Kidney (tissue), 14 donors: Measurements from ENCODE around the gene CLDN8. TPM values are rescaled to one million over a fixed set of nuclear protein-coding genes. Genes with fewer than 3 reads are reported as not detected.

ENCODE experiments used
- DNase-seq, 5 donors: peaks; one replicate each; pipeline ENCODE4 v3.0.0-alpha.2; 2013 to 2020
- FAIRE-seq: peaks from 2 replicates; lab custom pipeline; 2012; peaks lifted over from hg19 to GRCh38; lab: Jason Lieb, UNC
- H3K27ac ChIP-seq, 2 donors: one replicate each; pipeline ENCODE4 v1.7.0; 2013; ENCODE audit warnings: low read depth in 2 of 2, low read length in 2 of 2, inconsistent platforms in 1 of 2
- H3K27me3 ChIP-seq: one replicate; pipeline ENCODE4 v1.7.1; 2013; ENCODE audit warnings: low read length, inconsistent platforms; ENCODE audit not compliant: control insufficient read depth, insufficient read depth
- H3K36me3 ChIP-seq, 3 donors: one replicate each; pipeline versions ENCODE4 v1.7.0 to v1.7.1; 2013; ENCODE audit warnings: low read length in 3 of 3, control low read depth in 1 of 3, inconsistent platforms in 1 of 3; ENCODE audit not compliant: insufficient read depth in 3 of 3, control insufficient read depth in 2 of 3
- H3K4me1 ChIP-seq, 3 donors: one replicate each; pipeline versions ENCODE4 v1.7.0 to v1.7.1; 2013; ENCODE audit warnings: low read length in 3 of 3, inconsistent platforms in 1 of 3, low read depth in 1 of 3; ENCODE audit not compliant: control insufficient read depth in 2 of 3, insufficient read depth in 2 of 3
- H3K4me3 ChIP-seq, 3 donors: one replicate each; pipeline versions ENCODE4 v1.7.0 to v1.8.1; 2013; ENCODE audit warnings: low read length in 3 of 3, control low read depth in 1 of 3, inconsistent platforms in 1 of 3
- H3K9ac ChIP-seq, 3 donors: one replicate each; pipeline versions ENCODE4 v1.7.0 to v1.7.1; 2013; ENCODE audit warnings: low read length in 3 of 3, control low read depth in 1 of 3, inconsistent platforms in 1 of 3
- H3K9me3 ChIP-seq, 3 donors: one replicate each; pipeline versions ENCODE4 v1.7.0 to v1.7.1; 2013; ENCODE audit warnings: low read length in 3 of 3, control low read depth in 1 of 3, inconsistent platforms in 1 of 3; ENCODE audit not compliant: control insufficient read depth in 2 of 3, insufficient read depth in 1 of 3
- intact Hi-C: fragments of 100-400 bp; cut with DNase I; formaldehyde crosslinking; loops from one replicate; pipeline ENCODE4 v1.11.1; 2022
- polyA plus RNA-seq: library from polyadenylated mRNA; stranded (reverse); fragments of 350-450 nt; fragmentation: Illumina TruSeq; extraction: RNeasy Lipid Tissue Mini Kit (QIAGEN cat#74804); gene quantifications from one replicate; pipeline ENCODE4 v1.2.3, GENCODE V29; 2014; ENCODE audit warnings: low read depth, low replicate concordance; ENCODE audit not compliant: insufficient read depth
- total RNA-seq: library from RNA; stranded (reverse); fragmentation: NEBNext Ultra II Directional; extraction: Animal tissue kit (Norgen Biotek cat#: 25700); gene quantifications from one replicate; pipeline ENCODE4 v1.2.1, GENCODE V29; 2021
- TF ChIP-seq, protein P1 (sequence below): IDR thresholded peaks from 3 replicates; pipeline ENCODE4 v1.5.1; 2012; ENCODE audit warnings: mild to moderate bottlenecking, moderate library complexity, borderline replicate concordance; ENCODE audit not compliant: insufficient read depth; ENCODE audit errors: extremely low read depth
- donor health status: control.
- donor health status: control.
- donor health status: control.
- donor health status: control.
- donor health status: control.
- donor health status: DM: yes; HTN: yes; CAD: no.
- donor health status: Normal renal cell carcinoma (clear cell type).

Gene CLDN8
- total and polyA plus RNA-seq, 2 donors from 2014 or later: 7.1 to 86.8 TPM

DNA sequence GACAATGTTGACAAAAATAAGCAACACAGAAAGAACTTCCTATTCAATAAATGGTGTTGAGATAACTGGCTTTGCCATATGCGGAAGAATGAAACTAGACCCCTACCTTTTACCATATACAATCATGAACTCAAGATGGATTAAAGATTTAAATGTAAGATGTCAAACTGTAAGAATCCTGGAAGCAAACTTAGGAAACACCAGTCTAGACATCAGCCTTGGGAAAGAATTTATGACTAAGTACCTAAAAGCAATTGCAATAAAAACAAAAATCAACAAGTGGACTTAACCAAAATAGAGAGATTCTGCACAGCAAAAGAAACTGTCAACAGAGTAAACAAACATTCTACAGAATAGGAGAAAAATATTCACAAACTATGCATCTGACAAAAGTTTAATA is 16.1 kb upstream of the CLDN8 start:
- no peak for FAIRE-seq
- Histone ChIP-seq H3K9me3 (no peaks in the 10 kb centered on the region), H3K9ac (no peak overlapping the region), H3K27ac (no peak overlapping the region), H3K27me3 (no peaks in the 10 kb centered on the region), H3K36me3 (no peaks in the 10 kb centered on the region), H3K4me3 (no peak overlapping the region), H3K4me1 (no peaks in the 10 kb centered on the region)
- TF ChIP-seq, protein P1, sequence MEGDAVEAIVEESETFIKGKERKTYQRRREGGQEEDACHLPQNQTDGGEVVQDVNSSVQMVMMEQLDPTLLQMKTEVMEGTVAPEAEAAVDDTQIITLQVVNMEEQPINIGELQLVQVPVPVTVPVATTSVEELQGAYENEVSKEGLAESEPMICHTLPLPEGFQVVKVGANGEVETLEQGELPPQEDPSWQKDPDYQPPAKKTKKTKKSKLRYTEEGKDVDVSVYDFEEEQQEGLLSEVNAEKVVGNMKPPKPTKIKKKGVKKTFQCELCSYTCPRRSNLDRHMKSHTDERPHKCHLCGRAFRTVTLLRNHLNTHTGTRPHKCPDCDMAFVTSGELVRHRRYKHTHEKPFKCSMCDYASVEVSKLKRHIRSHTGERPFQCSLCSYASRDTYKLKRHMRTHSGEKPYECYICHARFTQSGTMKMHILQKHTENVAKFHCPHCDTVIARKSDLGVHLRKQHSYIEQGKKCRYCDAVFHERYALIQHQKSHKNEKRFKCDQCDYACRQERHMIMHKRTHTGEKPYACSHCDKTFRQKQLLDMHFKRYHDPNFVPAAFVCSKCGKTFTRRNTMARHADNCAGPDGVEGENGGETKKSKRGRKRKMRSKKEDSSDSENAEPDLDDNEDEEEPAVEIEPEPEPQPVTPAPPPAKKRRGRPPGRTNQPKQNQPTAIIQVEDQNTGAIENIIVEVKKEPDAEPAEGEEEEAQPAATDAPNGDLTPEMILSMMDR: no peak
- intact Hi-C loops: no loop called here
- DNase-seq: no peak

DNA sequence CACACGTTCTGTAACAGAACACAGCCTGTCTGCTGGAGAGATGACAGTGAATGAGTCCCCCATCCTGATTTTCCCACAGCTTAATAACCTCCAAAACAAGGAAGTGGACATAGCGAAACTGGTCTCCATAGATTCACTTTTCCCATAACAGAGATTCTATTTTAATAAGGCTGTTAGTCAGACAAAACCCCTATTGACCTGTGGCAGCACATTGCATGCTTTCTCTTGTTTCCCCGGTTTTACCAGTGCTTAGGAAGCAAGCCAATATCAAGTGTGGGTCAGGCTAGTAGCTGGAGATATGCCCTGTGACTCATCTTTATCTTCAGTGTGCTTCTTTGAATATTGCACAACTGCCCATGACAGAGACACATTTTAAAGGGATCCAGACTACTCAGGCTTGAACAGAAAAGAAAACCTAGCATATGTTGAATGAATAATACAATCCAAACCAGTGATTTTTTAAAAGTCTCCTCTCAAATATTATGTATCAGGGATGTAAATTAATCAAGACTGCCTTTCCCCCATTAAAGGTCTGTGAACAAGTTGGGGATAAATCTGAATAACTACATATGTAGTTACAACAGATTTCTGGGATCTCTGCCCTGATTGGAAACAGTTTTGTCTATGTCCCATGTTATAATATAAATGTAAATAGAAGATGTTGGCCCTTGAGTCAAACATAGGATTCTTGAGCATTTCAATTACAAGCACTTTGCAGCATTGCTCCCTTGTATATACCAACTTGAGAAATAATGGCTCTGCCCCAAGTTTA is 11.9 kb upstream of the CLDN8 start:
- no peak for FAIRE-seq

DNA sequence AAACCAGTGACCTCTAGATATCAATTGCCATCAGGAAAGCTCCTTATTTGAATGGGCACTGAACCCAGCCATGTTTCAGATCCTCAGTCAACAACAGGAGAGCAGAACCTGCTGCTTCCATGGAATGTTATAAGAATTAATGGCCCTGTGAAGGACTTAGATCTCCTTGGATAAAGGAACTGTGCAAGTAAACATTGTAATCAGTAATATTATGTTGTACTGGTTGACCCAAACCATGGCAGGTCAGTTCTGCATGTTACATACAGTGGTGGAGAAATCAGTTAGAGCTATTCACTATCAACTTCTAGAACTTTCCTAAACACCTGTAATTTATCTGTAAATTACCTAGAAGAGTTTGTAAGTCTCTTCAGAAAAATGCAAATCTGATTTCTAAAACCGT is 11.2 kb upstream of the CLDN8 start:
- H3K4me3 ChIP-seq: no peak overlapping the region
- H3K9ac ChIP-seq: no peak overlapping the region
- no peaks in the 10 kb centered on the region for H3K36me3 ChIP-seq
- no peaks in the 10 kb centered on the region for H3K4me1 ChIP-seq
- H3K9me3 ChIP-seq: no peaks in the 10 kb centered on the region
- no peak for FAIRE-seq
- peak in 3 of 5 donors; percentile 10 to 56 (median 30) for DNase-seq
- no peaks in the 10 kb centered on the region for H3K27me3 ChIP-seq
- peak overlapping the region in 1 of 2 donors; percentile 76 for H3K27ac ChIP-seq
- TF ChIP-seq, protein P1: no peak
- intact Hi-C loops: no loop called here

More for the DNA sequence above, 11.9 kb upstream of the CLDN8 start:
- H3K4me1 ChIP-seq: no peaks in the 10 kb centered on the region
- H3K27me3 ChIP-seq: no peaks in the 10 kb centered on the region
- peak overlapping the region in 1 of 3 donors; percentile 14 for H3K4me3 ChIP-seq
- intact Hi-C loops: no loop called here
- no peak for DNase-seq
- H3K36me3 ChIP-seq: no peaks in the 10 kb centered on the region
- H3K9ac ChIP-seq: no peak overlapping the region
- TF ChIP-seq, protein P1: no peak
- peak overlapping the region in 1 of 2 donors; percentile 51 for H3K27ac ChIP-seq
- no peaks in the 10 kb centered on the region for H3K9me3 ChIP-seq
